Sigmoid colon (tissue), 4 donors: ENCODE measurements around the gene SLC35E1.

ENCODE experiments used
- EP300 ChIP-seq, 4 donors: sonication (generic); formaldehyde crosslinking; IDR thresholded peaks; one replicate each; pipeline ENCODE4 v1.6.1; 2017; ENCODE audit warnings: antibody characterized with exemption in 4 of 4
- POLR2A ChIP-seq, 2 donors: fragments of 450-650 bp; IDR thresholded peaks; one replicate each; pipeline ENCODE4 v1.6.1; 2016; ENCODE audit warnings: antibody characterized with exemption in 2 of 2, mild to moderate bottlenecking in 2 of 2, moderate library complexity in 2 of 2
- POLR2AphosphoS5 ChIP-seq, 4 donors: sonication (generic); formaldehyde crosslinking; IDR thresholded peaks; one replicate each; pipeline ENCODE4 v1.6.1; 2017; ENCODE audit warnings: antibody characterized with exemption in 4 of 4
- TF ChIP-seq, protein P1 (sequence below), 4 experiments: fragments of 450-650 bp in 3 of 4; fragments of 200-600 bp in 1 of 4; IDR thresholded peaks; one replicate each; pipeline ENCODE4 v1.5.1; 2016 to 2019; ENCODE audit warnings: antibody characterized with exemption in 4 of 4, mild to moderate bottlenecking in 3 of 4, moderate library complexity in 2 of 4

DNA sequence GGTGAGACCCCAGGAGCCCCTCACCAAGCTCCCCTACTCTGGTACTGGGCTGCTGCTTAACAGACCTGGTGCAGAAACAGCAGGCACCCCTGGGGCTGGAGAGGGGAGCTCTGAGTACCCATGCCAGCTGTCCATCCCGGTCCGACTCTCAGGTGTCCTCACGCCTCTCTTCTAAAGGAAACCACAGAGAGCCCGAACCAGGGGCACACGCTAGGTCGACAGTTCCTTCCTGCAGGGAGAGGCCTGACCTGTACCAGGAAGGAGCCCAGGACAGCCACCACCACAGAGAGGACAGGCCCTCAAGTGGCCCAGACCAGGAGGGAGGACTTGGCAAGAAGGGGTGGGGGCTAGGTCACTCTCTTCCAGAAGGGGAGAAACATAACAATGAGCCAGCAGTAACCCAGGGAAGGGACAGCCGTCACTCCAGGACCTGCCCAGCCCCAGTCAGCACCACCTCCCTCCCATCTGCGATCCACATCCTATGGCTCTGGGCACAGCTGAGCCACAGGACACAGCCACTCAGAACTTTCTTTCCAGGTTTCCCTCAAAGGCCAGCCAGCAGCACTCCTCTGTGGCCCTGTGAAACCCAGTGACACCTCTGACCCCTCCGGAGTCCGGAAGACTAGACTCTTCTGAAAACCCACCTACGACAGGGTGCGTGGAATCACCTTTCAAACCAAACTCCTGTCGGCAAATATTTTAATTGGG is 13.0 kb upstream of the SLC35E1 start:
- TF ChIP-seq, protein P1, sequence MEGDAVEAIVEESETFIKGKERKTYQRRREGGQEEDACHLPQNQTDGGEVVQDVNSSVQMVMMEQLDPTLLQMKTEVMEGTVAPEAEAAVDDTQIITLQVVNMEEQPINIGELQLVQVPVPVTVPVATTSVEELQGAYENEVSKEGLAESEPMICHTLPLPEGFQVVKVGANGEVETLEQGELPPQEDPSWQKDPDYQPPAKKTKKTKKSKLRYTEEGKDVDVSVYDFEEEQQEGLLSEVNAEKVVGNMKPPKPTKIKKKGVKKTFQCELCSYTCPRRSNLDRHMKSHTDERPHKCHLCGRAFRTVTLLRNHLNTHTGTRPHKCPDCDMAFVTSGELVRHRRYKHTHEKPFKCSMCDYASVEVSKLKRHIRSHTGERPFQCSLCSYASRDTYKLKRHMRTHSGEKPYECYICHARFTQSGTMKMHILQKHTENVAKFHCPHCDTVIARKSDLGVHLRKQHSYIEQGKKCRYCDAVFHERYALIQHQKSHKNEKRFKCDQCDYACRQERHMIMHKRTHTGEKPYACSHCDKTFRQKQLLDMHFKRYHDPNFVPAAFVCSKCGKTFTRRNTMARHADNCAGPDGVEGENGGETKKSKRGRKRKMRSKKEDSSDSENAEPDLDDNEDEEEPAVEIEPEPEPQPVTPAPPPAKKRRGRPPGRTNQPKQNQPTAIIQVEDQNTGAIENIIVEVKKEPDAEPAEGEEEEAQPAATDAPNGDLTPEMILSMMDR (IDR thresholded peaks at IDR 0.05) = no peak
- TF ChIP-seq POLR2A (IDR thresholded peaks at IDR 0.05) (no peak), POLR2AphosphoS5 (IDR thresholded peaks at IDR 0.05) (no peak), EP300 (IDR thresholded peaks at IDR 0.05) (no peak)
